Esophagus squamous epithelium (tissue), 4 donors: ENCODE results near the gene UNC5C.

ENCODE experiments used
- CTCF ChIP-seq, 6 experiments: fragments of 450-650 bp in 4 of 6; fragments of 200-600 bp in 2 of 6; sonication (generic) in 2 of 6; IDR thresholded peaks; one replicate each; pipeline ENCODE4 v1.5.1; 2016 to 2019; ENCODE audit warnings: antibody characterized with exemption in 6 of 6, mild to moderate bottlenecking in 4 of 6, moderate library complexity in 4 of 6
- POLR2A ChIP-seq, 4 donors: fragments of 450-650 bp; IDR thresholded peaks; one replicate each; pipeline ENCODE4 v1.6.1; 2017; ENCODE audit warnings: antibody characterized with exemption in 4 of 4, mild to moderate bottlenecking in 4 of 4, moderate library complexity in 3 of 4

- TF ChIP-seq CTCF (IDR thresholded peaks at IDR 0.05) (no peak), POLR2A (IDR thresholded peaks at IDR 0.05) (no peak)
Measured at GRCh38 chr4:95563638-95564337, 15.0 kb upstream of the UNC5C start.
